OCI-LY1 (cell line): ENCODE data around the gene ASPHD1.

Experiments
- CTCF ChIP-seq: fragments of 200-600 bp; sonication (generic), shearing (Covaris generic); IDR thresholded peaks from 2 replicates; pipeline ENCODE4 v1.5.1; 2017; ENCODE audit warnings: mild to moderate bottlenecking, antibody characterized with exemption, low read length, moderate library complexity, mixed read lengths
- EZH2 ChIP-seq: fragments of 200-600 bp; sonication (generic), shearing (Covaris generic); IDR thresholded peaks from 2 replicates; pipeline ENCODE4 v1.8.0; 2017; ENCODE audit warnings: borderline replicate concordance, mixed run types, mild to moderate bottlenecking, antibody characterized with exemption, low read length, moderate library complexity, mixed read lengths

- TF ChIP-seq CTCF (no peak), EZH2 (no peak)
Measured at GRCh38 chr16:29922326-29922725, 22.0 kb downstream of the ASPHD1 start.
